ENCODE data around the gene IGDCC3.
A peak's percentile ranks its signal among the peaks of the same experiment; 100 is the strongest.

The IGDCC3 gene

DNA sequence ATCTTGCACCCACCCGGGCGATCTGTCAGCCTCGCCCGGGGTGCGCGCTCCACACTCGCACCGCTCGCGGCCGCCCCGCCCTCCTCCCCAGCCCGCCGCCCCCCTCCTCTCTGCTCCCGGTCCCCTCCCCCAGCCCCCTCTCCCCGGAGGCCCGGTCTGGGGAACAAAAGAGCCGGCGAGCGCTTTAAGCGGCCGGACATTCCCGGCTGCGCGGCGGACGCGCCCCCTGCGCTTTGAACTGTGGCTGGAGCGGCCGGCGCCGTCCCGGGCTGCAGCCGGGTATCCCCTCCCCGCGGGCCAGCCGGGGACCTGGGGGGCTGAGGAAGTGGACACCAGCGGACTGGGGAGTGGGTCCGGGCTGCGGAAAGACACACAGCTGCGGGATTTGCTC is at the start of gene IGDCC3:
Gene IGDCC3 (minus strand): TSS at position 27 of the 391 bp plus-strand sequence. CDS start 214 bp downstream, outside the sequence.
- Histone ChIP-seq H3K4me3 (replicated peaks; ENCODE audit: low read depth, low read length) (peak within 1 kb of the TSS; percentile 40), H3K36me3 (ENCODE audit: control insufficient read depth, insufficient read depth, low read length) (no peaks in the 10 kb centered on the region), H3K27me3 (replicated peaks; ENCODE audit: control insufficient read depth, insufficient read depth, low read length) (peaks cover 14% of the 10 kb centered on the region)
- TF ChIP-seq, protein P1, sequence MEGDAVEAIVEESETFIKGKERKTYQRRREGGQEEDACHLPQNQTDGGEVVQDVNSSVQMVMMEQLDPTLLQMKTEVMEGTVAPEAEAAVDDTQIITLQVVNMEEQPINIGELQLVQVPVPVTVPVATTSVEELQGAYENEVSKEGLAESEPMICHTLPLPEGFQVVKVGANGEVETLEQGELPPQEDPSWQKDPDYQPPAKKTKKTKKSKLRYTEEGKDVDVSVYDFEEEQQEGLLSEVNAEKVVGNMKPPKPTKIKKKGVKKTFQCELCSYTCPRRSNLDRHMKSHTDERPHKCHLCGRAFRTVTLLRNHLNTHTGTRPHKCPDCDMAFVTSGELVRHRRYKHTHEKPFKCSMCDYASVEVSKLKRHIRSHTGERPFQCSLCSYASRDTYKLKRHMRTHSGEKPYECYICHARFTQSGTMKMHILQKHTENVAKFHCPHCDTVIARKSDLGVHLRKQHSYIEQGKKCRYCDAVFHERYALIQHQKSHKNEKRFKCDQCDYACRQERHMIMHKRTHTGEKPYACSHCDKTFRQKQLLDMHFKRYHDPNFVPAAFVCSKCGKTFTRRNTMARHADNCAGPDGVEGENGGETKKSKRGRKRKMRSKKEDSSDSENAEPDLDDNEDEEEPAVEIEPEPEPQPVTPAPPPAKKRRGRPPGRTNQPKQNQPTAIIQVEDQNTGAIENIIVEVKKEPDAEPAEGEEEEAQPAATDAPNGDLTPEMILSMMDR (IDR thresholded peaks at IDR 0.05; ENCODE audit: insufficient read depth, low read length, poor library complexity, severe bottlenecking), result no peak
- no peak for DNase-seq (ENCODE audit: extremely low read depth, insufficient read length)

DNA sequence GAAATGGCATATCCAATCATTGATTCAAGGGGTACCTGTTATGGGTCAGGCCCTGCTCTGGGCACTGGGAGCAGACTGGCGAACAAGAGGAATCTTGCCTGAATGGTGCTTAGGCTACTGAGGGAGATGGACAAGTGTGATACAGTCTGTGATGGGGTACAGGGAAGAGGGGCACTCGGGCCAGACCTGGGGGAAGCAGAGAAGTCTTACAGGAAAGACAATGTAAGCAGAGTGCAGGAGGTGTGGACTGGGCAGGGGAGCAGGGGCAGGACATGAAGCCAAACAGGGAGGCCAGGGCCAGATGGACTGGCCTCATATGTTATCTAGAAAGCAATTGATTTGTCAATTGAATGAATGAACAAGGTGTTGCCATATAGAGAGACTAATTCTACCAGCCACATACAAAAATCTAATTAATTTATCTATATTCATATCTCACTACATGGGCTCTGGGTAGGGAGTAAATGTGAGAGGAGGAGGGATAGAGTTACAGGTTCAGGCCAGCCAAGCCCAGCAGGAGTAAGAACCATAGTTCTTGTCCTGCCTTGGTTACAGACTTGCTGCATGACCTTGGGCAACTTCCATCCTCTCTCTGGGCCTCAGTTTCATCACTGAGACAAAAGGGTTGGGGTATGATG is 48.5 kb upstream of the IGDCC3 start:
- no peaks in the 10 kb centered on the region; the same call in 1 of the 2 replicates for H3K27me3 ChIP-seq (replicated peaks; ENCODE audit: control insufficient read depth, insufficient read depth, low read length)
- TF ChIP-seq, protein P1 (IDR thresholded peaks at IDR 0.05; ENCODE audit: insufficient read depth, low read length, poor library complexity, severe bottlenecking), result no peak
- H3K36me3 ChIP-seq (ENCODE audit: control insufficient read depth, insufficient read depth, low read length), result no peaks in the 10 kb centered on the region
- no peak overlapping the region for H3K4me3 ChIP-seq (replicated peaks; ENCODE audit: low read depth, low read length)
- DNase-seq (ENCODE audit: extremely low read depth, insufficient read length), result no peak

DNA sequence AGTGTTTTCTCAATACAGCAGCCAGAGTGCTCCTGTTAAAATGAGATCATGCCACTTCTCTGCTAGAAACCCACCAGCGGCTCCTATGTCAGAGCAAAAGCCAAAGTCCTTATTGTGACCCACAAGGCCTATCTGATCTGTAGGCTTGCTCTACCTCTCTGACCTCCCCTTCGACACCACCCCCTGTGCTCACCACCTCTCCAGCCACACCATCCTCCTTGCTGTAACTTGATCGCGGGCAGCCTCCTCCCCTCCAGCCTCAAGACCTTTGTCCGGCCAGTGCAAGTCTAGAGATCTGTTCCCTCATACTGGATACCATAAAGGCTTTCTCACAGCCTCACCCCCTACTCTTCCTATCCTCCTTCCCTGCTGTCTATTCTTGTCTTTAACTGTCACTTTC is 46.9 kb upstream of the IGDCC3 start:
- TF ChIP-seq, protein P1 (IDR thresholded peaks at IDR 0.05; ENCODE audit: insufficient read depth, low read length, poor library complexity, severe bottlenecking), result no peak
- Histone ChIP-seq H3K36me3 (ENCODE audit: control insufficient read depth, insufficient read depth, low read length) (no peaks in the 10 kb centered on the region), H3K27me3 (replicated peaks; ENCODE audit: control insufficient read depth, insufficient read depth, low read length) (no peaks in the 10 kb centered on the region; the same call in 1 of the 2 replicates), H3K4me3 (replicated peaks; ENCODE audit: low read depth, low read length) (no peak overlapping the region)
- no peak for DNase-seq (ENCODE audit: extremely low read depth, insufficient read length)

DNA sequence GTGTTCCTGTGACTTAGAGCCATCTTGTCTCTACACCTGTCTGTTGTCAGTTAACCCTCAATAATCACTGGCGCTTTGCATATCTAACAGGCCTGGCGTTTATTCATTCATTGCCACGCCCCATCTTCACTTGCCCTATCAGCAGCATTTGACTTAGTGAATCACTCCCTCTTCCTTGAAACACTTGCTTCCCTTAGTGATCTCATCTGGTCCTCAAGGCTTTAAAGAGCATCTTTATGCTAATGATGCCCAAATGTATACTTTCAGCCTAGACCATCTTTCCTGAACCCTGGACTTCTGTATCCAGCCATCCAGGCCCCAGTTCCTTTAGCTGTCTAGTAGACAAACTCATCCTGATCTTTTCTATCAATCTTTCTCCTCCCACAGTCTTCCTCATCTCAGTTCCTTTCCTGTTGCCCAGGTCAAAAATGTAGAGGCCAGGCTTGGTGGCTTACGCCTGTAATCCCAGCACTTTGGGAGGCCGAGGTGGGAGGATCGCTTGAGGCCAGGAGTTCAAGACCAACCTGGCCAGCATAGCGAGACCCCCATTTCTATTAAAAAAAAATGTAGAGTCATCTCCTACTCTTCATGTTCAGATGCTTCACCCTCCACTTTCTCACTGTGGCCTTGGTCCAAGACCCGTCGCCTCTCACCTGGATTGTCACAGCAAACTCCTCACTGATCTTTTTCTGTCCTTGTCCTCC is 46.3 kb upstream of the IGDCC3 start:
- TF ChIP-seq, protein P1 (IDR thresholded peaks at IDR 0.05; ENCODE audit: insufficient read depth, low read length, poor library complexity, severe bottlenecking), result no peak
- Histone ChIP-seq H3K4me3 (replicated peaks; ENCODE audit: low read depth, low read length) (no peak overlapping the region), H3K27me3 (replicated peaks; ENCODE audit: control insufficient read depth, insufficient read depth, low read length) (no peaks in the 10 kb centered on the region; the same call in 1 of the 2 replicates), H3K36me3 (ENCODE audit: control insufficient read depth, insufficient read depth, low read length) (no peaks in the 10 kb centered on the region)
- no peak for DNase-seq (ENCODE audit: extremely low read depth, insufficient read length)

DNA sequence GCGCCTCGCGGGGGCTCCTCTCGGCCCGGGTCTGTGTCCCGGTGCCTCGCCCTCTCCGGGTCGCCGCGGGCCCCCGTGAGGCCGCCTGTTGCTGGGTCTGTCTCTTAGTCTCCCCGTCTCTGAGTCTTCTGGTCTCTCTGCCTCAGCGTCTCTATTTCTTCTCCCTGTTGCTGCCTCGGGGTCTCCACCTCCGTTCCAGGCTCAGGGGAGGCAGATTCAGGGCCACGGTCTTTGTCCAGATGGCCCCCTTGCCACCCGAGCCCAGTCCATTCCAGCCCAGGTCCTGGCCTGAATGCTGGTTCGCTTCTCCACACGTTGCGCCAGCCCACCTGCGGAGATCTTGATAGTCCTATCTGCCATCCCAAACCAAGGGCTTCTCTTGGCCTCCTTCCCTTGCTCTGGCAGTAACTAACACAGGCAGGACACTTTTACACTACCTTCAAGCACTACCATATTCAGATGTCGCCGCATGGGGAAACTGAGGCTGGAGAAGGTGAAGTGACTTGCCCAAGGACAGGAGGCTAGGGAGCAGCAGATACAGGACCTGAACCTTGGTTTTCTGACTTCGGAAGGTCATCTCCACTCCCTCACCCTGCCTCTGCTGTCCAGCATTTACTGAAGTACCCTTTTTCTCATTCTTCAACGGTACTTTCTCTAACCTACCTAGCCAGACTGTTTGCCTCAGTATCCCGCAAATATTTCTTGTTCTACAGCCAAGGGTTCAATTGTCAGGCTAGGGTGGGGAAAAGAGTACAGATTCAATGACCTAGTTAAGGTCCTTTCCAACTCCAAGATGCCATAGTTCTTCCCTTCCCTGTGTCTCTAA is 45.6 kb upstream of the IGDCC3 start:
- DNase-seq (ENCODE audit: extremely low read depth, insufficient read length), result no peak
- H3K27me3 ChIP-seq (replicated peaks; ENCODE audit: control insufficient read depth, insufficient read depth, low read length), result no peaks in the 10 kb centered on the region; the same call in 1 of the 2 replicates
- TF ChIP-seq, protein P1 (IDR thresholded peaks at IDR 0.05; ENCODE audit: insufficient read depth, low read length, poor library complexity, severe bottlenecking), result no peak
- H3K36me3 ChIP-seq (ENCODE audit: control insufficient read depth, insufficient read depth, low read length), result no peaks in the 10 kb centered on the region
- peak overlapping the region; percentile 30; the same call in 1 of the 2 replicates for H3K4me3 ChIP-seq (replicated peaks; ENCODE audit: low read depth, low read length)
